Endothelial cell of umbilical vein (primary cell): ENCODE data around the gene OR5AR1. TPM values are rescaled to one million over a fixed set of nuclear protein-coding genes. Genes with fewer than 3 reads are reported as not detected.

Experiments
- BruUV-seq: library from RNA; stranded (reverse); fragments of 400-500 nt; replicated peaks from 2 replicates; lab custom pipeline; 2021; lab: Mats Ljungman, UMichigan
- CTCF ChIA-PET: fragments of 300-600, 350-600 bp; sonication (Branson Sonifier 250); formaldehyde crosslinking; loops from one replicate; lab custom pipeline; 2021; ENCODE audit warnings: antibody characterized with exemption, inconsistent platforms; lab: Charles Lee
- POLR2A ChIA-PET: fragments of 300-600, 350-600 bp; sonication (Branson Sonifier 250); formaldehyde crosslinking; loops from one replicate; lab custom pipeline; 2021; ENCODE audit warnings: antibody characterized with exemption, inconsistent platforms; lab: Charles Lee
- DNase-seq: peaks from one replicate; pipeline ENCODE4 v3.0.0-alpha.2; 2011; ENCODE audit warnings: low read depth, low spot score
- FAIRE-seq: peaks from 2 replicates; lab custom pipeline; 2011; peaks lifted over from hg19 to GRCh38; lab: Jason Lieb, UNC
- H2AFZ ChIP-seq: 2 replicates; pipeline ENCODE4 v1.6.0; 2012; ENCODE audit warnings: low read depth, low read length, control low read depth, inconsistent platforms
- H3K27ac ChIP-seq: 2 replicates; pipeline ENCODE4 v1.5.1; 2011; ENCODE audit warnings: low read depth, mild to moderate bottlenecking, control low read depth, low read length, moderate library complexity; ENCODE audit not compliant: insufficient read depth
- H3K27me3 ChIP-seq, 2 experiments: 2 replicates each; pipeline versions ENCODE4 v1.6.0 to v1.6.1; 2011; ENCODE audit warnings: low read length in 2 of 2, mixed read lengths in 1 of 2; ENCODE audit not compliant: control insufficient read depth in 2 of 2, insufficient read depth in 2 of 2
- H3K36me3 ChIP-seq, 2 experiments: 2 replicates in 1 of 2; 3 replicates in 1 of 2; pipeline ENCODE4 v1.5.1; 2011; ENCODE audit warnings: low read length in 2 of 2, mild to moderate bottlenecking in 1 of 2, moderate library complexity in 1 of 2; ENCODE audit not compliant: control insufficient read depth in 2 of 2, insufficient read depth in 2 of 2; ENCODE audit errors: extremely low read depth in 1 of 2
- H3K4me1 ChIP-seq: 3 replicates; pipeline ENCODE4 v1.5.1; 2011; ENCODE audit warnings: mild to moderate bottlenecking, low read length; ENCODE audit not compliant: control insufficient read depth, insufficient read depth; ENCODE audit errors: extremely low read depth
- H3K4me2 ChIP-seq: 2 replicates; pipeline ENCODE4 v1.6.1; 2011; ENCODE audit warnings: low read length, control low read depth, mixed read lengths; ENCODE audit not compliant: insufficient read depth
- H3K4me3 ChIP-seq, 3 experiments: fragments of 200-600 bp in 1 of 3; sonication (generic), shearing (Covaris generic) in 1 of 3; replicated peaks in 1 of 3; 2 replicates each; pipeline ENCODE4 v1.5.1; 2011 to 2016; ENCODE audit warnings: control low read depth in 3 of 3, low read length in 3 of 3, mild to moderate bottlenecking in 2 of 3, inconsistent platforms in 1 of 3, low read depth in 1 of 3, moderate library complexity in 1 of 3; ENCODE audit not compliant: insufficient read depth in 1 of 3
- H3K79me2 ChIP-seq: 2 replicates; pipeline ENCODE4 v1.6.0; 2012; ENCODE audit warnings: low read length, inconsistent platforms; ENCODE audit not compliant: control insufficient read depth, insufficient read depth
- H3K9ac ChIP-seq: replicated peaks from 2 replicates; pipeline ENCODE3; 2011; ENCODE audit warnings: low read length, control low read depth; ENCODE audit not compliant: insufficient read depth; ENCODE audit errors: extremely low read depth
- H3K9me1 ChIP-seq: replicated peaks from 3 replicates; pipeline ENCODE4 v1.6.0; 2011; ENCODE audit warnings: mild to moderate bottlenecking, low read length; ENCODE audit not compliant: control insufficient read depth, insufficient read depth; ENCODE audit errors: extremely low read depth
- H3K9me3 ChIP-seq: replicated peaks from 2 replicates; pipeline ENCODE4 v1.5.1; 2012; ENCODE audit warnings: low read length, inconsistent platforms; ENCODE audit not compliant: control insufficient read depth, insufficient read depth
- H4K20me1 ChIP-seq: replicated peaks from 2 replicates; pipeline ENCODE3; 2011; ENCODE audit warnings: mild to moderate bottlenecking, low read length; ENCODE audit not compliant: control insufficient read depth, insufficient read depth; ENCODE audit errors: extremely low read depth
- EZH2 ChIP-seq: IDR thresholded peaks from 2 replicates; pipeline ENCODE4 v1.6.1; 2012; ENCODE audit warnings: borderline replicate concordance, low read depth, mild to moderate bottlenecking, moderate library complexity, low read length, inconsistent platforms; ENCODE audit not compliant: severe bottlenecking
- FOS ChIP-seq: IDR thresholded peaks from 2 replicates; pipeline ENCODE4 v1.6.1; 2011; ENCODE audit warnings: mild to moderate bottlenecking, low read length, moderate library complexity, borderline replicate concordance; ENCODE audit not compliant: insufficient read depth
- GATA2 ChIP-seq: IDR thresholded peaks from 2 replicates; pipeline ENCODE4 v1.7.0; 2011; ENCODE audit warnings: low read depth, mild to moderate bottlenecking, moderate library complexity, mixed read lengths, low read length; ENCODE audit not compliant: insufficient read length, insufficient read depth
- JUN ChIP-seq: IDR thresholded peaks from 2 replicates; pipeline ENCODE4 v1.6.1; 2011; ENCODE audit warnings: borderline replicate concordance, low read depth; ENCODE audit not compliant: insufficient read length, insufficient read depth
- MYC ChIP-seq: IDR thresholded peaks from one replicate; pipeline ENCODE4 v1.6.1; 2011; ENCODE audit warnings: mild to moderate bottlenecking, low read depth, low read length
- POLR2AphosphoS5 ChIP-seq: IDR thresholded peaks from 2 replicates; pipeline ENCODE4 v1.6.1; 2012; ENCODE audit warnings: low read depth, mild to moderate bottlenecking, control low read depth, low read length, moderate library complexity; ENCODE audit not compliant: insufficient read depth
- dilution Hi-C: fragments of 300-500 bp; cut with MboI; formaldehyde crosslinking; loops from one replicate; pipeline ENCODE4 v1.15.0; 2019; ENCODE audit warnings: low sequenced_read_pairs; ENCODE audit not compliant: extremely low pct_ligation_motif_present
- intact Hi-C: fragments of 100-400 bp; cut with micrococcal nuclease; formaldehyde crosslinking; loops from one replicate; pipeline ENCODE4 v1.10.0; 2022
- polyA plus RNA-seq, 4 experiments: library from polyadenylated mRNA; depleted of rRNA in 3 of 4; stranded (reverse) in 3 of 4; unstranded in 1 of 4; fragments of >200 nt; gene quantifications; 2 replicates each; pipeline versions ENCODE4 v1.2.1 to v1.2.3, GENCODE V29; 2011 to 2012; ENCODE audit warnings: missing spikeins in 1 of 4
- total RNA-seq: library from RNA; stranded (reverse); gene quantifications from 2 replicates; pipeline ENCODE4 v1.2.3, GENCODE V29; 2021
- TF ChIP-seq, protein P1 (sequence below): IDR thresholded peaks from 2 replicates; pipeline ENCODE4 v1.6.1; 2011; ENCODE audit not compliant: insufficient read depth, insufficient read length
- TF ChIP-seq, protein P2 (sequence below), 2 donors: IDR thresholded peaks; 1 replicate in 1 of 2; 2 replicates in 1 of 2; pipeline ENCODE4 v1.5.1; 2011; ENCODE audit warnings: low read length in 2 of 2, mild to moderate bottlenecking in 2 of 2, moderate library complexity in 2 of 2, control low read depth in 1 of 2, inconsistent platforms in 1 of 2, low read depth in 1 of 2; ENCODE audit not compliant: insufficient read depth in 1 of 2; ENCODE audit errors: extremely low read depth in 1 of 2

OR5AR1 gene
- total and polyA plus RNA-seq, 2 donors (not counting 3 experiments of a cell fraction or from before 2014, with no cell fraction given), result not detected

GRCh38 chr11:56670984-56671383 lies 7.5 kb downstream of the OR5AR1 start:
- Histone ChIP-seq H3K79me2 (no peaks in the 10 kb centered on the region), H3K9ac (no peak overlapping the region), H3K27me3 (no peaks in the 10 kb centered on the region), H3K9me1 (no peaks in the 10 kb centered on the region), H3K4me2 (no peak overlapping the region), H2AFZ (no peak overlapping the region), H3K27ac (no peak overlapping the region), H3K4me3 (no peak overlapping the region), H3K4me1 (no peaks in the 10 kb centered on the region), H3K36me3 (no peaks in the 10 kb centered on the region), H3K9me3 (peaks cover 11% of the 10 kb centered on the region), H4K20me1 (no peaks in the 10 kb centered on the region)
- CTCF ChIA-PET, result no interaction called here
- DNase-seq (no peak), FAIRE-seq (no peak)
- TF ChIP-seq FOS (no peak), POLR2AphosphoS5 (no peak), JUN (no peak), MYC (no peak), GATA2 (no peak), EZH2 (no peak)
- TF ChIP-seq, protein P1, sequence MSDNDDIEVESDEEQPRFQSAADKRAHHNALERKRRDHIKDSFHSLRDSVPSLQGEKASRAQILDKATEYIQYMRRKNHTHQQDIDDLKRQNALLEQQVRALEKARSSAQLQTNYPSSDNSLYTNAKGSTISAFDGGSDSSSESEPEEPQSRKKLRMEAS, result no peak
- TF ChIP-seq, protein P2, sequence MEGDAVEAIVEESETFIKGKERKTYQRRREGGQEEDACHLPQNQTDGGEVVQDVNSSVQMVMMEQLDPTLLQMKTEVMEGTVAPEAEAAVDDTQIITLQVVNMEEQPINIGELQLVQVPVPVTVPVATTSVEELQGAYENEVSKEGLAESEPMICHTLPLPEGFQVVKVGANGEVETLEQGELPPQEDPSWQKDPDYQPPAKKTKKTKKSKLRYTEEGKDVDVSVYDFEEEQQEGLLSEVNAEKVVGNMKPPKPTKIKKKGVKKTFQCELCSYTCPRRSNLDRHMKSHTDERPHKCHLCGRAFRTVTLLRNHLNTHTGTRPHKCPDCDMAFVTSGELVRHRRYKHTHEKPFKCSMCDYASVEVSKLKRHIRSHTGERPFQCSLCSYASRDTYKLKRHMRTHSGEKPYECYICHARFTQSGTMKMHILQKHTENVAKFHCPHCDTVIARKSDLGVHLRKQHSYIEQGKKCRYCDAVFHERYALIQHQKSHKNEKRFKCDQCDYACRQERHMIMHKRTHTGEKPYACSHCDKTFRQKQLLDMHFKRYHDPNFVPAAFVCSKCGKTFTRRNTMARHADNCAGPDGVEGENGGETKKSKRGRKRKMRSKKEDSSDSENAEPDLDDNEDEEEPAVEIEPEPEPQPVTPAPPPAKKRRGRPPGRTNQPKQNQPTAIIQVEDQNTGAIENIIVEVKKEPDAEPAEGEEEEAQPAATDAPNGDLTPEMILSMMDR (IDR thresholded peaks at IDR 0.05; ENCODE audit: extremely low read depth in 1 of 2, insufficient read depth in 1 of 2, low read depth in 1 of 2, low read length in 2 of 2), result no peak
- no TSS peak for BruUV-seq
- POLR2A ChIA-PET, result no interaction called here
- dilution Hi-C loops, result no loop called here
- intact Hi-C loops, result no loop called here
